Measurements from ENCODE around the gene DNM2. TPM values are rescaled to one million over a fixed set of nuclear protein-coding genes. Genes with fewer than 3 reads are reported as not detected.

DNM2 gene
- total and polyA plus RNA-seq, 10 of the 15 experiments (the other 5 are each of a cell fraction or from before 2014, with no cell fraction given) = 1.2 to 146 (median 68.9) TPM

- TF ChIP-seq BCLAF1 (IDR thresholded peaks at IDR 0.05) (no peak), E2F8 (IDR thresholded peaks at IDR 0.05; ENCODE audit: low read depth, partially characterized antibody) (no peak)
- Histone ChIP-seq H3K9ac (ENCODE audit: control insufficient read depth, insufficient read depth, low read length) (no peak overlapping the region), H3K4me1 (ENCODE audit: control insufficient read depth, insufficient read depth, low read length) (no peaks in the 10 kb centered on the region), H2AFZ (ENCODE audit: control insufficient read depth, low read depth, low read length) (no peak overlapping the region), H3K4me3 (no peak overlapping the region), H3K4me2 (ENCODE audit: control insufficient read depth, insufficient read depth) (no peak overlapping the region), H3K79me2 (ENCODE audit: control insufficient read depth, insufficient read depth, low read length) (no peaks in the 10 kb centered on the region), H3K27me3 (replicated peaks in 1 of 2; ENCODE audit: control insufficient read depth in 2 of 2, insufficient read depth in 2 of 2, low read length in 1 of 2) (no peaks in the 10 kb centered on the region), H4K20me1 (ENCODE audit: control insufficient read depth, insufficient read depth) (no peaks in the 10 kb centered on the region), H3K27ac (ENCODE audit: control insufficient read depth, insufficient read depth) (no peak overlapping the region), H3K9me3 (replicated peaks; ENCODE audit: control insufficient read depth, insufficient read depth, low read length) (no peaks in the 10 kb centered on the region), H3K36me3 (ENCODE audit: control insufficient read depth in 2 of 2, insufficient read depth in 2 of 2, low read length in 1 of 2) (peaks cover 31 to 39% of the 10 kb centered on the region in 2 experiments)
- in situ Hi-C loops (cut with MboI) = no loop called here
- SMC1A ChIA-PET (ENCODE audit: uncharacterized antibody, unreplicated experiment) = no interaction called here
- CTCF ChIA-PET = interaction anchor here (1.1 kb wide), 1 partner anchor 83 kb away, joined by 3 read pairs; no protein-coding TSS in a partner anchor
- intact Hi-C loops (cut with micrococcal nuclease; ENCODE audit: unreplicated experiment) = no loop called here
- no peak for ATAC-seq
- RAD21 ChIA-PET (ENCODE audit: unreplicated experiment) = no interaction called here
- no peak for FAIRE-seq
- POLR2A ChIA-PET = no interaction called here
- no peak for DNase-seq (ENCODE audit: low read depth, low spot score)
- no TSS peak for BruUV-seq (replicated peaks)
- WGBS (ENCODE audit: insufficient coverage, insufficient replicate concordance, low lambda C conversion rate, missing lambda C conversion rate) = 95% methylated on average over 13 of the region's 13 CpGs
These were observed 64.9 kb downstream of the DNM2 start for GRCh38 chr19:10782795-10783194.
